Kidney tubule cell (primary cell): ENCODE data around the gene MARCKSL1.
"Not testable (repeated sequence)": the region's sequence is repeated elsewhere in the genome, so short reads cannot be mapped to it uniquely, and the experiment has no call there.

Experiments
- DNase-seq: peaks from one replicate; pipeline ENCODE4 v3.0.0-alpha.2; 2018; ENCODE audit warnings: low spot score

Gene MARCKSL1

GRCh38 chr1:32286763-32287162 is 49.3 kb downstream of the MARCKSL1 start:
- DNase-seq: no peak

DNA sequence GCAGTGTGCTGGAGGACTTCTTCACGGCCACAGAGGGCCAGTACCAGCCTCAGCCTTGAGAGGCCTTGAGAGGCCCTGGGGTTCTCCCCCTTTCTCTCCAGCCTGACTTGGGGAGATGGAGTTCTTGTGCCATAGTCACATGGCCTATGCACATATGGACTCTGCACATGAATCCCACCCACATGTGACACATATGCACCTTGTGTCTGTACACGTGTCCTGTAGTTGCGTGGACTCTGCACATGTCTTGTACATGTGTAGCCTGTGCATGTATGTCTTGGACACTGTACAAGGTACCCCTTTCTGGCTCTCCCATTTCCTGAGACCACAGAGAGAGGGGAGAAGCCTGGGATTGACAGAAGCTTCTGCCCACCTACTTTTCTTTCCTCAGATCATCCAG is 50.4 kb downstream of the MARCKSL1 start:
- no peak for DNase-seq

DNA sequence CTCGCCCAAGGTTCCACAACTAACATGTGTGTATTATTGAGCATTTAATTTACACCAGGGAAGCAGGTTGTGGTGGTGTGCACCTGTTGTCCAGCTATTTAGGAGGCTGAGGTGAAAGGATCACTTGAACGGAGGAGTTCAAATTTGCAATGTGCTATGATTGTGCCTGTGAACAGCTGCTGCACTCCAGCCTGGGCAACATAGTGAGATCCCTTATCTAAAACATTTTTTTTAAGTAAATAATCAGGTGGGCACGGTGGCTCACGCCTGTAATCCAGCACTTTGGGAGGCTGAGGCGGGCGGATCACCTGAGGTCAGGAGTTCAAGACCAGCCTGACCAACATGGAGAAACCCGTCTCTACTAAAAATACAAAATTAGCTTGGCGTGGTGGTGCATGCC is 51.3 kb downstream of the MARCKSL1 start:
- DNase-seq: not testable (repeated sequence)
